DMS53 treated with DMSO at 0.1 percent for 48 hours (cell line): Measurements from ENCODE around the gene ACOT13.
A peak's percentile ranks its signal among the peaks of the same experiment; 100 is the strongest.
"Not testable (repeated sequence)": the region's sequence is repeated elsewhere in the genome, so short reads cannot be mapped to it uniquely, and the experiment has no call there.

Experiments
- DNase-seq: peaks from one replicate; lab custom pipeline; 2025; ENCODE audit not compliant: unreplicated experiment; lab: John Stamatoyannopoulos, UW

The ACOT13 gene

GRCh38 chr6:24691550-24691949 lies 24.7 kb downstream of the ACOT13 start:
- no peak for DNase-seq

DNA sequence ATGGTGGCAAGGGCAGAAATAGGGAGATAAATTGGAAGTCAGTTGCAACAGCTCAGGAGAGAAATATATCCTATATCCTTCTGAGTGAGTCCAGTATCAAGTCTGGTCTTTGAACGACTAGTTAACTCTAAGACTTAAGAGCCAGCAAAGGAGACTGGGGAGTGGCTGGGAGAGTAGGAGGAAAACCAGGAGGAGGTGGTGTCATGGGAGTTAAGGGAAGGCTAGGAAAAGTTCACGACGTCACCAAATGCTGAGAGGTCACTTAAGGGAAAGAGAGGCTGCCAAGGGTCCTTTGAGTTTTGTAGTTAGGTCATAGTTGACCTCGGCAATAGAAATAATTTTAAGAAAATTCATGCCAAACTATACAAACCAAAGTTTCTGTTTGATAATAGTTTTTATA lies 25.1 kb downstream of the ACOT13 start:
- no peak for DNase-seq

DNA sequence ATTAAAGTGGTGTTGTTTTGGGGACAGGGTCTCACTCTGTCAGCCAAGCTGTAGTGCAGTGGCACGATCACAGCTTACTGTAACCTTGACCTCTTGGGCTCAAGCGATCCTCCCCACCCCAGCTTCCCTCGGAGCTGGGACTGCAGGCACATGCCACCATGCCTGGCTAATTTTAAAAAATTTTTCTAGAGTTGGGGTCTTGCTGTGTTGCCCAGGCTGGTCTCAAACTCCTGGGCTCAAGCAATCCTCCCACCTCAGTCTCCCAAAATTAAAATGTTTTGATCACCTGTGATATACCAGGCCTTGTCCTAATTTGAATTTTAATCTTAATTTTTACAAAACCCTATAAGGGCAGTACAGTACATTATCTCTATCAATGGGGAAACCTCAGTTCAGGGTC lies 25.5 kb downstream of the ACOT13 start:
- no peak for DNase-seq

DNA sequence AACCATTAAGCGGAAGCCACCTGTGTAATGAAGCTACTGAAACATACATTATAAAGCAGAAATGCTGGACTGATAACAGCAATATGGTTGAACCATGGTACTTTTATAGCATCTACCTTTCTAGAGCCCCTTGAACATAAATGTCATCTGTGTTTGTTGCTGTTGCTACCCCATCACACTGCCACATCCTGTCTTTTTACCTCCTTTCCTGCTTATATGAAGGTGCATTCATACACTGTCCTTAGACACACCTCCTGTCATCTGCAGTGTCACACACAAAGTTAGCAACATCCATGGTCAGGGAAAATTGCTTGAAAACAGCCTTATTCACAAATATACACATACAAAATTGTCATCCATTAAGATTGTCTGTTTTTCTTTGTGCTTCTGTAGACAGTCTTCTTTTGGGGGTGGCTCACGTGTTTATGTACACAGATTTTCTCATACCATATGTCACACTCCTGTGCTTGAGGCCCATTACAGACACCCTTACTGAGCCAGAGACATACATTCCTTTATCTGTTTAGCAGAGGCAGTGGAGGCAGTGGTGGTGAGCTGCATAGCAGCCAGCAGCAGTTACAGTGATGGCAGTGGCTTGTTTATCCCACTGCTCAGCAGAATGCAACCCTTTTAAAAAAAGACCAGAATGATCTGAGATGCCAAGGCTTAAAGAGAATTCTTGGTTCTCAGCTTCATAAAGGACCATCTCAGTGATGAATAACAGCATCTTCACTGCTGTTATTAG lies 26.1 kb downstream of the ACOT13 start:
- no peak for DNase-seq

DNA sequence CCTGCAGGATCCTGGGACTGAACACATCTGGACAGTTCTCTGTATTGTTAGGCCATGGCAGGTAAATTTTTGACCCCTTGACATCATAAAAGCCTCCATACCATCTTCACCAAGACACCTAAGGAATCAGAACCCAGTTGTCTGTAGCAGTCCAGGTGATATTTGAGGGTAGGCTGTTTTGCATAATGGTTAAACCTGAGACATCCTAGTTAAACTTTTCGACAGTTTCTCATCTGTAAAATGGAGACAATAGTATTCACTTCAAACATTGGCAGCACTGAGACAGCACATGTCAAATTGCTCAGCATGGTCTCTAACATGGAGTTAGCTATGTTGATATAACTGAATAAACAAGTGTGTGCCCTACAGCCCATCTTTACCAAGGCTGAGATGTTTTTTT lies 27.3 kb downstream of the ACOT13 start:
- no peak for DNase-seq

GRCh38 chr6:24695635-24696034 lies 28.8 kb downstream of the ACOT13 start:
- DNase-seq, result peak; percentile 54

DNA sequence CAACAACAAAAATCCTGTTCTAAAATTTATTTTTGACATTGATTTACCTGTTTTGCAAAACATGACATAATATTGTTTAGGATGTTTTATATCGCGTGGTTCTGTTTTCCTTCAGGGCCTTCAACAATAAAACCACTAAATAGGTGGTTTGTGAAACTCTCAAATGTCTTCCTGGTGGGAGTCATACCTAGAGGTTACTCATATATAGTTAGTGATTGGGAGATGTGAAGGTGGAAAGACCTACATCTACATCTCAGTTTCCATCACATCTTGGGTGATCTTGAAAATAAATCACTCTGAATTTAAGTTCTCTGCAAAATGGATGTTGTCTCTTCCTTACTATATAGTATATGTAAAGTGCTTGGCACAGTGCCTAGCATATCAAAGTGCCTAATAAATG lies 29.2 kb downstream of the ACOT13 start:
- no peak for DNase-seq

GRCh38 chr6:24699521-24700359 lies 32.9 kb downstream of the ACOT13 start:
- DNase-seq, result no peak

- DNase-seq, result no peak
Observed at GRCh38 chr6:24702720-24703282, 35.9 kb downstream of the ACOT13 start.

GRCh38 chr6:24704468-24704867 lies 37.6 kb downstream of the ACOT13 start:
- DNase-seq, result no peak

- no peak for DNase-seq
Observed at GRCh38 chr6:24708612-24709011, 41.7 kb downstream of the ACOT13 start.

DNA sequence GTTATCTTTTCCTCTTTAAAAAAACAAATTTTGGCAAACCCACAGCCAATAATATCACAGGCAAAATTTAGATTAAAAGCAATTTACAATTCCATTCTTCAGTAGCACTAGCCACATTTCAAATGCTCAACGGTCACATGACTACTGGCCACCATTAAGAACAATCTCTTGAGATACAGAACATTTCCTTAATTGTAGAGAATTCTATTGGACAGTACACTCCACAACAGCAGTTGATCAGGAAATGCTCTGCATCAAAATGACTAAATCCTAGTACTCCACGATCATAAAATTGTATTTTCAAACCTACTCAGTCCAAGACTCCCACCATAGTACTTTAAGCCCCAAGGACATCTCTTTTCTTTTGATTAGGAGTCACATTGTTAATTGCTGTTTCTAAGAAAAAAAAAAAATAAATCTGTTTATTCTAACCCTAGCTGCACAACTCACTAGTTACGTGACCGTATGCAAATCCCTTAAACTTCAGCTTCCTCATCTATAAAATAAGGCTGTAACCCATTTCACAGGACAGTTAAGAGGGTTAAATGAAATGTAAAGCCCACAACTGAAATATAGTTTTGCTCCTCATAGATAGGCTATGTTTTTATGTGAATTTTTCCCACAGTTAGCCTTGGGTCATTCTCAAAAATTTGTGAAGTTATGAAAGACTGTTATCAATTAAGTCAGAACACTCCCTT lies 42.3 kb downstream of the ACOT13 start:
- no peak for DNase-seq

- no peak for DNase-seq
Observed at GRCh38 chr6:24710519-24711303, 43.8 kb downstream of the ACOT13 start.

DNA sequence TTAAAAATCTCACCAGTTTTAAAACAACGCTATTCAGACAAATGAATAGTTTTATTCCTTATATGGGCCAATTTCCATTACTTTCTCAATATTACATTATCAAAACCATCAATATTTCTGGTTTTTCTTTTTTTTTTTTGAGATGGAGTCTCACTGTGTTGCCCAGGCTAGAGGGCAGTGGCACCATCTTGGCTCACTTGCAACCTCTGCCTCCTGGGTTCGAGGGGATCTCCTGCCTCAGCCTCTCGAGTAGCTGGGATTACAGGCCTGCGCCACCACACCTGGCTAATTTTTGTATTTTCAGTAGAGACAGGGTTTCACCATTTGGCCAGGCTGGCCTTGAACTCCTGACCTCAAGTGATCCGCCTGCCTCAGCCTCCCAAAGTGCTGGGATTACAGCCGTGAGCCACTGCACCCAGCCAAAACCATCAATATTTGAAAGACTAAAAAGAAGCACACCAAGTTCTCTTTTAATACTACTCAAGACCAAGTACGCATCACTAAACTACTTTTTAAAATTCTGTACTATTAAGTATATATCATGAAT lies 49.8 kb downstream of the ACOT13 start:
- not testable (repeated sequence) for DNase-seq

DNA sequence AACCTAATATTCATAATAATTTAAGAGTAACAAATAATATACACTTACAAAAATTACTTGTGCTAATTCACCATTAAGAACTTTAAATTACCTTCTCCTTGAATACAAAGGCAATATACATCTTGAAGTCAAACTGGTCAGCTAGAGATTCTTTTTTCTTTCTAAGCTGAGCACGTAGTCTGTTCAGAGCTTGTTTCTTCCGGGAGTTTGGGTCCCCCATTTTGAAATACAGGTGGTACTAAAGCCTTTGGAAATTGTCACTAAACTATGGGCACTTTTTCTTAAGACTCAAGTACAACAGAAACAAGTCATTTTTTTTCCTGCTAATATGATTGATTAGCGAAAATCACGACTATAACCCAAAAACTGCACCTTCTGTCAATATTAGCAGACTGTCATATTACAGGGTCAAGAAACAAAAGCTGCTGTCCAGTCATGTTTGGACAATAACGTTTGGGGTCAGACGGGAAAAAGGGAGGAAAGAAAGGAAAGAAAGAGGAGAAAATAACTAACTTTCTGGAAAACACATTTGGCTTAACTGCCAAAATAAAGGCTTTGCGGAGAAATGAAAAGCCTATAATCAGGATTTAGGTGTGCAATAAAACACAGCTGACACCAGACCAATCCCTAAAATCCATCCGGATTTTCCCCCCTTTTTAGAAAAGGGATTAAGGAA lies 51.7 kb downstream of the ACOT13 start:
- DNase-seq, result no peak

- no peak for DNase-seq
Observed at GRCh38 chr6:24719125-24719971, 52.5 kb downstream of the ACOT13 start, which contains the start of gene C6orf62. Gene C6orf62, minus strand, starts transcription at chr6:24719154. Its CDS starts 486 bp downstream, at chr6:24718668.

DNA sequence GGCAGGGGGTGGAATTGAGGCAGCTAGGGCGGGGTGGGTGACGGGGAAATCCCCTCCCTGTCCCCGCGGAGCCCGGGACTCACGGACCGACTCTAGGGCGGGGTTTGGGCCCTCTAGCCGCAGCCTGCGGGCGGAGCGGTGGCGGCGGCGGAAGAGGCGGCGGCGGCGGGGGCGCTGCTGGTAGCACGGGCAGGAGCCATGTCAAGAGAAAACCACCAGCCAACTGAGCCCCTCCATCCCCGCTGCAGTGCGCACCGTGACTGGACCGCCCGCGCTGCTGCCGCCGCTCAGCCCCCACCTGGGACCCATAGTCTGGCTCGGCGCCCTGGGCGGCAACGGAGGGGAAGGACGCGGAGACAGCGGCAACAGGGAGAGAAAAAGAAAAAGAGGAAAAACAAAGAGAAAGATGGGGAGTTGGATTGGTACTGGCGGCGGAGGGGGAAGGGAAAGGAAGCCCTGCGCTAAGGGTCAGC lies 53.3 kb downstream of the ACOT13 start:
- DNase-seq, result no peak

- DNase-seq, result peak; percentile 96
Observed at GRCh38 chr6:24720604-24721460, 54.0 kb downstream of the ACOT13 start.
